Measurements from ENCODE around the gene WDR20. TPM values are rescaled to one million over a fixed set of nuclear protein-coding genes. Genes with fewer than 3 reads are reported as not detected.

WDR20 gene
- total RNA-seq, 1 donor from 2014 or later = 44.8 TPM

GRCh38 chr14:102258136-102258535 is 118.4 kb downstream of the WDR20 start:
- H3K27ac ChIP-seq = no peak overlapping the region
- no peaks in the 10 kb centered on the region for H3K36me3 ChIP-seq
- intact Hi-C loops (cut with DNase I) = no loop called here
- no peak for TF ChIP-seq CTCF (IDR thresholded peaks at IDR 0.05)
- no peaks in the 10 kb centered on the region for H3K9me3 ChIP-seq
- no peaks in the 10 kb centered on the region for H3K4me1 ChIP-seq
- DNase-seq (ENCODE audit: low spot score in 2 of 2) = no peak
- H3K27me3 ChIP-seq = no peaks in the 10 kb centered on the region
- no peak overlapping the region for H3K4me3 ChIP-seq

Other genes with a start within 250 kb of the WDR20 start
- gene DYNC1H1, start 175.3 kb upstream of the WDR20 start, total RNA-seq = 577 TPM
- 120 TPM for gene HSP90AA1, start 52.9 kb upstream of the WDR20 start, total RNA-seq
- gene MOK, start 165.3 kb downstream of the WDR20 start, total RNA-seq = 17.6 TPM
- 11.0 TPM for gene ZNF839, start 179.8 kb downstream of the WDR20 start, total RNA-seq
- gene CINP, start 223.0 kb downstream of the WDR20 start, total RNA-seq = 6.8 TPM
- gene TECPR2, start 223.0 kb downstream of the WDR20 start, total RNA-seq = 27.0 TPM